Stimulated activated CD4-positive, alpha-beta T cell treated with anti-CD3 and anti-CD28 coated beads, Interleukin-2, amount 100 ng/mL, for 24 hours (primary cell): ENCODE data around the gene DCAF7.

ENCODE experiments used
- DNase-seq, 2 donors: peaks; one replicate each; pipeline ENCODE4 v3.0.0-alpha.2; 2020

The DCAF7 gene

DNA sequence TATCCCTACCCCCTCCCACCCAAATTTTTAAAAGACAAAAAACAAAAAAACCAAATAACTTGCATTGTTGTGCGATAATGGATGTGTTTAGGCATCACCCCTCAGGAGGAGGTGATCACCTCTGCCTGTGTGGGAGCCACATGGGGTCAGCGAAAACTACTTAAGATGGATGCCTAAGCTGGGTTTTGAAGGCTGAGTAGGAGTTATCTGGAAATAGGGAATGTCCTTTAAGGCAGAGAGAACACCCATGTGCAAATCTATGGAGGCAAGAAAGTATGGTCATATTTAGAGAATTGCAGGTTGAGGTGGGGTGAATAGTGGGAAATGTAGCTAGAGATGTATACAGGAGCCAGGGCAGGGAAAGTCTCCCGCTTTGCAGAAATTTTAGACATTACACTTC lies 44.9 kb downstream of the DCAF7 start:
- DNase-seq: no peak

DNA sequence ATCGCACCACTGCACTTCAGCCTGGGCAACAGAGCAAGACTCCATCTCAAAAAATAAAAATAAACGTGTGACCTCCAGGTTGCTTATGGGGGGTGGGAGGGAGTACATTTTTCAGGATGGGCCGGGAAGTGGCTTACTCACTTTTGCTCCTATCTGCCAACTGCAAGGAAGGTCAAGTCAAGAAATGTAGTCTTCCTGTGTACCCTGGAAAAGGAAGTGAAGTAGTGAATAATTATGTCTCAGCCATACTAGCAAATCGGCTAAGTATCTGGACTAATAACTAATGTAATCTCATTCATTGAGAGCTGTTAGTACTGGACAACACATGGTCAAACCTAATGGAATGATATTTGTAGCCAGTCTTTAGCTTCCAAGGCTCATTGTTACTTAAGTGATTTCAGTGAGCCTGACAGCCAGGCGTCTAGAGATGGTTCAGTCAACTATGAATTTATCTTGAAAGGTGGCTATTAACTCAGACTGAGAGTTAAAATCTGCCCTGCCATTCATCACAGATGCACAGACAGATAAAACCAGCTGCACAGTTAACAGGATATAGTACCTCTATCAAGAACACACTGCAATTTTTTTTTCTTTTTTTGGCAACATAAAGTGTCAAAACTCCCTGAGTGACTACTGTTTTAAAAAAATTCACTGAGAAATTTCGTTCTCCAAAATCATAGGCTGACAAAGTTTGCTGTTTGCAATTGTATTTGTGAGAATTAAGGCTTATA lies 46.7 kb downstream of the DCAF7 start:
- DNase-seq: no peak

DNA sequence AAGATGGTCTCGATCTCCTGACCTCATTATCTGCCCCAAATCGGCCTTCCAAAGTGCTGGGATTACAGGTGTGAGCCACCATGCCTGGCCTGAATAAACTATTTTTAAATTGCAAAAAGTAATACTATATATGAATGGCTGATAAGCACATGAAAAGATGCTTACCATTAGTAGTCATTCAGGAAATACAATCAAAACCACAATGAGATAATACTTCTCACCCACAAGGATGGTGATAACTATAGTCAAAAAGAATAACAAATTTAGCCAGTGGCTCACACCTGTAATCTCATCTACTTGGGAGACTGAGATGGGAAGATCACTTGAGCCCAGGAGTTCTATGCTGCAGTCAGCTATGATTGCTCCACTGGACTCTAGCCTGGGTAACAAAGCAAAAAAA lies 48.0 kb downstream of the DCAF7 start:
- no peak for DNase-seq

DNA sequence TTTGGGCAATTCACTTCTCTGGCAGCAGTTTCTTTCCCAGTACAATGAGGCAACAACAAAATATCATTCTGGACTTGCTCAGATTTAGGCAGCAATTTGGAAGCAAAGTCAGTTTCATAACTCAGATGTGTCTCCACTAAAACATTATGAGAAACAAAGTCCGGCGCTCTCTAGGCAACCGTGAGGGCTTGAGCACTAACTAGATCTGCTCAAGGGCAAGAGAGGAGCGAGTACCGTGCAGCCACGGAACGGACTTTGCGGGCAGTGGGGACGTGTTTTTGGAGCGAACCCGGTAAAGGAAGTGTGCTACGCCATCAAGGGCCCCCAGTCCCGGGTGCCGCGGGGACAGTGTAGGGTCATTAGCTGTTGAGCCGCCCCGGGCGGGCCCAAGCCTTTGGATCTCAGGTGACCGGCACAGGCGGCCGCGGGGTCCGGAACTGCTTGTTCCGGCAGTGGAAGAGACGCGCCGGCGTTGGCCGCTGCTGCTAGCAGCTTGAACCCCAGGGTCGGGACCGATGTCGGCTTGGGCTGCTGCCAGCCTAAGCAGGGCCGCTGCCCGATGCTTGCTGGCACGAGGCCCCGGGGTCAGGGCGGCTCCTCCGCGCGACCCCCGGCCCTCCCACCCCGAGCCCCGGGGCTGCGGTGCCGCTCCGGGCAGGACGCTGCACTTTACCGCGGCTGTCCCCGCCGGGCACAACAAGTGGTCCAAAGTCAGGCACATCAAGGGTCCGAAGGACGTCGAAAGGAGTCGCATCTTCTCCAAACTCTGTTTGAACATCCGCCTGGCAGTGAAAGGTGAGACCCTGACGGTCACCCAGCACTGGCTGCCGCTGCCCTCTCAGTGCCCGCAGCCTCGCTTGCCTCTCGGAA lies 50.5 kb downstream of the DCAF7 start, which contains the start of gene TACO1:
Gene TACO1, plus strand, starts transcription at position 327 of the 870 bp plus-strand sequence. Its CDS starts 189 bp downstream, at position 516.
- DNase-seq: peak; percentile 85

DNA sequence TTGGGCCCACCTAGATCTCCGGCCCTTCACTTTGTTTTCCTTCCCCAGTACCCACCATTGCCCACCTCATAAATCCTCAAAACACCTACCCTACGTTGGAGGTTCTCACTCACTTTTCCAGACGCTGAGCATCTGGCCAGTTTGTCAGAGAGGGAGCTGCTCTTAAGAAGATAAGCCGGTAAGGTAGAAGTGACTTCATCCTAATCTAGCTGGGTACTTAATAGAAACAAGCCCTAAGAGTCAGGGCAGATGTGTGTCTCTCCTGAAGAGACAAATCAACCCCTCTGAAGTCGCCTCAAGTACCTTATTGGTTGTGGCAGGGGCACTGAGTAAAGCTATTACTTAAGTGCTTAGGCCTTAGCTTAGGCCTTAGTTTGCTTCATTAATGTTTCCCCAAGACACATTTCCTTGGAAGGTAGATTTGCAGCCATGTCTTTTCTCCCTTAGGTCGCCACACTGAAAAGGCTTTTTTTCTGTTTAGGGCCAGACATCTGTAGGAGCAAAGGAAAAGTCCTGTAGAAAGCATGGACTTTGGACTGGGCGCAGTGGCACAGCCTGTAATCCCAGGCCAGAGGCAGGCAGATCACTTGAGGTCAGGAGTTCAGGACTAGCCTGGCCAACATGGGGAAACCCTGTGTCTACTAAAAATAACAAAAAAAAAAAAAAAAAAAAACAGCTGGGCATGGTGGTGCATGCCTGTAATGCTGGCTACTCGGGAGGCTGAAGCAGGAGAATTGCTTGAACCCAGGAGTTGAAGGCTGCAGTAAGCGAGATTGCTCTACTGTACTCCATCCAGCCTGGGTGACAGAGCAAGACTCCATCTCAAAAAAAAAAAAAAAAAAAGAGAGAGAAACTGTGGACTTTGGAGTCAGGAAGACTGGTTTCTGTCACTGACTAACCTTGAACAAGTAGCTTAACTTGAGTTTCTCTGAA lies 51.4 kb downstream of the DCAF7 start:
- DNase-seq: no peak

GRCh38 chr17:63609816-63610573 lies 59.7 kb downstream of the DCAF7 start:
- DNase-seq: no peak

DNA sequence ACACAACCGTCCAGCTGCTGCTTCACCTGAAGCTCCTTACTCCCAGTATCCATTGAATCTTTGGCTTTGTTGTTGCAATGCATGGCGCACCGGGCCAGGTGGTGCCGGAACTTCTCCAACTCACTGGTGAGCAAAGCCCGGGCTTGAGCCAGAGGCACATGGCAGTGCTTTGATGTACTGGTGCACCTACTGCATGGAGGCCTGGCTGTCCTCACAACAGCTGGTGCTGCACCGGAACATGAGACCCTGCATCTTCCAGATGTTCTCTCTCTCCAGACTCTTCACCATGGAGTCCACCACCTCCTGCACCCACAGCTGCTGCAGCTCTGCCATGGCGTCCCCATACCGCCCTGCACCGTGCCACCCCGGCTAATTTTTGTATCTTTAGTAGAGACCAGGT lies 60.6 kb downstream of the DCAF7 start:
- no peak for DNase-seq

- no peak for DNase-seq
Observed at GRCh38 chr17:63611354-63611753, 61.1 kb downstream of the DCAF7 start.

DNA sequence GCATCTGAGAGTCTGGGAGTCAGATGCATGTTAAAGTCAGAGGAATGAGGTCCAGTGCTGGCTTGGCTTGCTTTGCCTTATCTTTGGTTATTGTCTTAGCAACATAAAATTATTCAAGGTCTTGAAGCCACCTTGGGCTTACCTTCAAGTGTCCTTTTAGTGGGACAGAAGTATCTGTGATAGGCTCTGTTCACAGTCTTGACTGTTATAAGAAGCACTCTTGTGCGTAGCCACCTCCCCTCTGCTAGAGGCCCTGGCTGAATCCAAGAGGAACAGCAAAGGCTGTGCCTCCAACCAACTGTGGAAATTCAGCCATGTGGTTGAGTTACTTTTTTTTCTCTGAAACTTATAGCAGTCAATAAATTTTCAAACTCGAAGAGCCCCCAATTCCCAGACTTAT lies 63.4 kb downstream of the DCAF7 start:
- no peak for DNase-seq

- DNase-seq: no peak
Observed at GRCh38 chr17:63621229-63621683, 71.0 kb downstream of the DCAF7 start.

- DNase-seq: peak; percentile 95 to 97
Observed at GRCh38 chr17:63621684-63622573, 71.7 kb downstream of the DCAF7 start, which contains the start of gene MAP3K3. TSS of gene MAP3K3 (plus strand) at chr17:63622417. CDS start at chr17:63622760, 343 bp downstream.

DNA sequence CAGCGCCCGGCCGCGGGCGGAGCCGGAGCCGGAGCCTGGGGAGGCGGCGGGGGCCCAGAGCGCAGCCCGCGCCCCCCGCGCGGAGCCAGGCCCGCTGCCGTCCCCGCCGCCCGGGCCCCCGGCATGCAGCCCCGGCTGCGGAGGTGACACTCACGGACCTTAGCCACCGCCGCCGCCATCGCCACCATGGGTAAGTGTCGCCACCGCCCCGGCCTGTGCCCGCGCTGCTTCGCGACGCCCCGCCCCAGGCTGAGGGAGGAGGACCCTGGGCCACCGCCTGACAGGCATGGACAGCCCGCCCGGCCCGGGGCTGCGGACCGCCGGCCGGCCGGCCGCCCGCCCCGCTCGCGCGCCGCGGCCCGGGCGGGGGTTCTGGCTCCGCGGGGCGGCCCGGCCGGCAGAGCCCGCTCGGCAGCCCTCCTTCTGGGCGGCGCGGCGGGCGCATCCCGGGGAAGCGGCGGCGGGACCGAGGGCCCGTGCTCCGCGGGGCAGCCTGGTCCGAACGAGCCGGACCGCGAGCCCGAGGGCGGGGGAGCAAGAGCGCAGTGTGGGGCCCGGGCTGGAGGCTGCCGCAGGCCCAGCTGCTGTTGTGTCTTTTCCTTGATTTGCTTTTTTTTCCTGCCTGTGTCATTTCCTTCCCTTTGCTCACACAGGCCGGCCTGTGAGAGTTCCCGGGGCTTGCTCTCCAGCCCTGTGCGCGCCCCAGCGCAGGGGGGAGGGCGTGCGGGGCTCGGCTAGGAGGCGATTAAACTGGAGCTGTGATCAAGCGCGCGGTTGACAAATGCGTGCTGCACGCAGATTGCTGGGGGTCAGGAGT lies 72.5 kb downstream of the DCAF7 start:
- peak; percentile 70 to 71 for DNase-seq

- DNase-seq: no peak
Observed at GRCh38 chr17:63623786-63624530, 73.7 kb downstream of the DCAF7 start.

DNA sequence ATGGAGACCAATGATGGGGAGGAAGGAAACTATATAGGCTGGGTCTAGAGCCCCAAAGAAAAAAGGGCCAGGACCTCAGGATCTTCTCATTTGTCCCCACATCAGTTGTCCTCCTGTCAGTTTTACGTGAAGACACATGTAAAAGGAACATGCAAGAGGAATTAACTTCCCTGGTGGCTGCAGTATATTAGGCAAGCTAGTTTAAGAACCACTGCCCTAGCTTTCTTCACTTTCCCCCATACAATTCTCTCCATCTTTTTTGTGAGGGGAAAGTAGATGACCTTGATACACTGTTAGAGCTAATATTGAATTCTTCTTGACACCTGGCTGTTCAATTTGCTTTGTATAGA lies 74.2 kb downstream of the DCAF7 start:
- no peak for DNase-seq

GRCh38 chr17:63626551-63627180 lies 76.4 kb downstream of the DCAF7 start:
- no peak for DNase-seq

GRCh38 chr17:63629627-63630026 lies 79.3 kb downstream of the DCAF7 start:
- no peak for DNase-seq

- DNase-seq: no peak
Observed at GRCh38 chr17:63631062-63631461, 80.8 kb downstream of the DCAF7 start.

GRCh38 chr17:63631626-63632025 lies 81.3 kb downstream of the DCAF7 start:
- DNase-seq: no peak

GRCh38 chr17:63633742-63634141 lies 83.5 kb downstream of the DCAF7 start:
- no peak for DNase-seq
